Caco-2 (cell line): ENCODE measurements around the gene UBE2I. TPM values are rescaled to one million over a fixed set of nuclear protein-coding genes. Genes with fewer than 3 reads are reported as not detected.

Source experiments
- BruUV-seq: library from RNA; stranded (reverse); fragments of 400-500 nt; replicated peaks from 2 replicates; lab custom pipeline; 2021; lab: Mats Ljungman, UMichigan
- CTCF ChIA-PET: fragments of 300-600 bp; sonication (Branson Sonifier 250); formaldehyde crosslinking; loops from one replicate; lab custom pipeline; 2022; ENCODE audit warnings: antibody characterized with exemption; lab: Charles Lee
- POLR2A ChIA-PET: fragments of 300-600 bp; sonication (Branson Sonifier 250); formaldehyde crosslinking; loops from one replicate; lab custom pipeline; 2022; ENCODE audit warnings: antibody characterized with exemption; lab: Charles Lee
- DNase-seq, 2 experiments: peaks; one replicate each; pipeline versions ENCODE4 v3.0.0 to v3.0.0-alpha.2; 2020 to 2022
- H3K27me3 ChIP-seq: replicated peaks from 2 replicates; pipeline ENCODE4 v1.6.0; 2011; ENCODE audit warnings: low read length; ENCODE audit not compliant: control insufficient read depth, insufficient read depth
- H3K36me3 ChIP-seq: 2 replicates; pipeline ENCODE4 v1.5.1; 2011; ENCODE audit warnings: low read length; ENCODE audit not compliant: control insufficient read depth, insufficient read depth
- H3K4me1 ChIP-seq: fragments of 250-450 bp; sonication (Bioruptor Pico); 2 replicates; pipeline ENCODE4 v1.5.1; 2020; ENCODE audit warnings: mild to moderate bottlenecking
- H3K4me3 ChIP-seq: 2 replicates; pipeline ENCODE4 v1.5.1; 2011; ENCODE audit warnings: low read depth, mild to moderate bottlenecking, control low read depth, low read length
- H3K9me3 ChIP-seq: fragments of 250-450 bp; sonication (Bioruptor Pico); 2 replicates; pipeline ENCODE4 v1.5.1; 2020; ENCODE audit warnings: mild to moderate bottlenecking, moderate library complexity
- H3K27ac Mint-ChIP-seq: one replicate; pipeline ENCODE4 v1.8.0; 2022; ENCODE audit warnings: mixed read lengths; ENCODE audit not compliant: unreplicated experiment
- H3K27me3 Mint-ChIP-seq: one replicate; pipeline ENCODE4 v1.8.0; 2022; ENCODE audit warnings: mixed read lengths; ENCODE audit not compliant: insufficient read depth, unreplicated experiment
- H3K36me3 Mint-ChIP-seq: one replicate; pipeline ENCODE4 v1.8.0; 2022; ENCODE audit warnings: mild to moderate bottlenecking, mixed read lengths; ENCODE audit not compliant: insufficient read depth, unreplicated experiment
- H3K4me1 Mint-ChIP-seq: one replicate; pipeline ENCODE4 v1.8.0; 2022; ENCODE audit warnings: low read depth, mixed read lengths; ENCODE audit not compliant: unreplicated experiment
- H3K4me3 Mint-ChIP-seq: one replicate; pipeline ENCODE4 v1.8.0; 2022; ENCODE audit warnings: mild to moderate bottlenecking, moderate library complexity, mixed read lengths; ENCODE audit not compliant: unreplicated experiment
- H3K9me3 Mint-ChIP-seq: one replicate; pipeline ENCODE4 v1.8.0; 2022; ENCODE audit warnings: mixed read lengths; ENCODE audit not compliant: unreplicated experiment
- intact Hi-C: fragments of 100-400 bp; cut with micrococcal nuclease; formaldehyde crosslinking; loops from one replicate; pipeline ENCODE4 v1.10.0; 2022; ENCODE audit not compliant: unreplicated experiment
- total RNA-seq: library from RNA; stranded (reverse); gene quantifications from 2 replicates; pipeline ENCODE4 v1.2.3, GENCODE V29; 2022
- TF ChIP-seq, protein P1 (sequence below), 2 experiments: fragments of 200-600 bp in 1 of 2; IDR thresholded peaks; 1 replicate in 1 of 2; 2 replicates in 1 of 2; pipeline versions ENCODE4 v1.5.1 to v1.8.0; 2011 to 2022; ENCODE audit warnings: antibody characterized with exemption in 1 of 2, control low read depth in 1 of 2, inconsistent platforms in 1 of 2, low read depth in 1 of 2, low read length in 1 of 2, mild to moderate bottlenecking in 1 of 2, moderate library complexity in 1 of 2; ENCODE audit not compliant: insufficient read depth in 1 of 2, severe bottlenecking in 1 of 2, unreplicated experiment in 1 of 2

The UBE2I gene
- total RNA-seq, 1 experiment from 2014 or later: 178 TPM

GRCh38 chr16:1316033-1316405, 6.6 kb downstream of the UBE2I start:
- Mint-ChIP-seq H3K27ac (no peak overlapping the region), H3K4me3 (no peak overlapping the region), H3K27me3 (no peaks in the 10 kb centered on the region), H3K36me3 (peaks cover 78% of the 10 kb centered on the region), H3K4me1 (no peaks in the 10 kb centered on the region), H3K9me3 (no peaks in the 10 kb centered on the region)
- BruUV-seq: no TSS peak
- peaks cover 5% of the 10 kb centered on the region for H3K36me3 ChIP-seq
- ChIA-PET POLR2A (no interaction called here), CTCF (no interaction called here)
- intact Hi-C loops: no loop called here
- DNase-seq: no peak
- no peaks in the 10 kb centered on the region for H3K9me3 ChIP-seq
- H3K4me3 ChIP-seq: no peak overlapping the region
- no peaks in the 10 kb centered on the region for H3K27me3 ChIP-seq
- peaks cover 5% of the 10 kb centered on the region; the same call in 1 of the 2 replicates for H3K4me1 ChIP-seq
- TF ChIP-seq, protein P1, sequence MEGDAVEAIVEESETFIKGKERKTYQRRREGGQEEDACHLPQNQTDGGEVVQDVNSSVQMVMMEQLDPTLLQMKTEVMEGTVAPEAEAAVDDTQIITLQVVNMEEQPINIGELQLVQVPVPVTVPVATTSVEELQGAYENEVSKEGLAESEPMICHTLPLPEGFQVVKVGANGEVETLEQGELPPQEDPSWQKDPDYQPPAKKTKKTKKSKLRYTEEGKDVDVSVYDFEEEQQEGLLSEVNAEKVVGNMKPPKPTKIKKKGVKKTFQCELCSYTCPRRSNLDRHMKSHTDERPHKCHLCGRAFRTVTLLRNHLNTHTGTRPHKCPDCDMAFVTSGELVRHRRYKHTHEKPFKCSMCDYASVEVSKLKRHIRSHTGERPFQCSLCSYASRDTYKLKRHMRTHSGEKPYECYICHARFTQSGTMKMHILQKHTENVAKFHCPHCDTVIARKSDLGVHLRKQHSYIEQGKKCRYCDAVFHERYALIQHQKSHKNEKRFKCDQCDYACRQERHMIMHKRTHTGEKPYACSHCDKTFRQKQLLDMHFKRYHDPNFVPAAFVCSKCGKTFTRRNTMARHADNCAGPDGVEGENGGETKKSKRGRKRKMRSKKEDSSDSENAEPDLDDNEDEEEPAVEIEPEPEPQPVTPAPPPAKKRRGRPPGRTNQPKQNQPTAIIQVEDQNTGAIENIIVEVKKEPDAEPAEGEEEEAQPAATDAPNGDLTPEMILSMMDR (IDR thresholded peaks at IDR 0.05; ENCODE audit: insufficient read depth in 1 of 2, low read depth in 1 of 2, low read length in 1 of 2, severe bottlenecking in 1 of 2, unreplicated experiment in 1 of 2): no peak

DNA sequence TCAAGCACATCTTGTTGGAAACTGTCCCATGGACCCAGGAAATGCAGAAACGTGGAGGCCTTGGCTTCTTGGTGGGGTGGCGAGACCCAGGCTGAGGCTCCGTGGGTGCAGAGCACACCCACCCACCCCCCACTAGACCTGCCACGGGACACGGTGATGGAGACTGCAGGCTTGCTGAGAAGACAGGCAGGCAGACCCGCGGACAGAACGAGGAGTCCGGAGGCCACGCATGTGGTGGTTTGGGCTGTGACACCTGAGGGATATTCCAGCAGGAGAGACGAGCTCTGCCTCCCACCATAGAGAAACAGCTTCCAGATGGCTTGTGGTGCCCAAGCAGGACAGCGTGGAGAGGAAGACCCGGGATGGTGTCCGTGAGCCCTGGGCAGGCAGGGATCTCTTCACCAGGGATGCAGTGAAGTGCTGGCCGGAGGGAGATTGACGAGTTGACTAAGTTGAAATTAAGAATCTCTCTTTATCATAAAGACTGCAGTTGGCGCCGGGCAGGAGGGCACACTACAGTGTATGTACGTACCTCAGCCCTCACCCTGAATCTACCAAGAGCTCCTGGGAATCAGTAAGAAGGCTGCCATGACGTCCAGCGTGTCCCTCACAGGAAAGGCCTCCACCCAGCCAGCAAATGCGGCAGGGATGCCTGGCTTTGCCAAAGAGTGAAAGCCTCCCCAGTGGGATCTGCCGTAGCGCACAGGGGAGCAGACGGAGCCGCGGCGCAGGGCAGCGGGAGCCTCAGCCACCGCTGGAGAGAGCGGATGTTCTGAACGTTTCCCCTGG, 8.2 kb downstream of the UBE2I start:
- Mint-ChIP-seq H3K4me1 (no peaks in the 10 kb centered on the region), H3K4me3 (no peak overlapping the region), H3K9me3 (no peaks in the 10 kb centered on the region), H3K36me3 (peaks cover 71% of the 10 kb centered on the region), H3K27ac (no peak overlapping the region), H3K27me3 (no peaks in the 10 kb centered on the region)
- no peak for DNase-seq
- POLR2A ChIA-PET: interaction anchor here (0.6 kb wide), 1 partner anchor 25 kb away, joined by 3 read pairs; no protein-coding TSS in a partner anchor
- no peak overlapping the region for H3K4me3 ChIP-seq
- intact Hi-C loops: no loop called here
- H3K27me3 ChIP-seq: no peaks in the 10 kb centered on the region
- BruUV-seq: no TSS peak
- no peaks in the 10 kb centered on the region for H3K9me3 ChIP-seq
- H3K36me3 ChIP-seq: peaks cover 7% of the 10 kb centered on the region
- TF ChIP-seq, protein P1 (IDR thresholded peaks at IDR 0.05; ENCODE audit: insufficient read depth in 1 of 2, low read depth in 1 of 2, low read length in 1 of 2, severe bottlenecking in 1 of 2, unreplicated experiment in 1 of 2): no peak
- H3K4me1 ChIP-seq: no peaks in the 10 kb centered on the region
- CTCF ChIA-PET: no interaction called here

GRCh38 chr16:1318268-1318545, 8.8 kb downstream of the UBE2I start:
- H3K4me1 ChIP-seq: no peaks in the 10 kb centered on the region
- no TSS peak for BruUV-seq
- POLR2A ChIA-PET: no interaction called here
- H3K36me3 ChIP-seq: peaks cover 7% of the 10 kb centered on the region
- CTCF ChIA-PET: no interaction called here
- H3K27me3 Mint-ChIP-seq: no peaks in the 10 kb centered on the region
- H3K36me3 Mint-ChIP-seq: peaks cover 68% of the 10 kb centered on the region
- no peaks in the 10 kb centered on the region for H3K9me3 Mint-ChIP-seq
- H3K9me3 ChIP-seq: no peaks in the 10 kb centered on the region
- DNase-seq: no peak
- TF ChIP-seq, protein P1 (IDR thresholded peaks at IDR 0.05; ENCODE audit: insufficient read depth in 1 of 2, low read depth in 1 of 2, low read length in 1 of 2, severe bottlenecking in 1 of 2, unreplicated experiment in 1 of 2): no peak
- no peak overlapping the region for H3K4me3 ChIP-seq
- H3K27me3 ChIP-seq: no peaks in the 10 kb centered on the region
- intact Hi-C loops: no loop called here
- H3K4me1 Mint-ChIP-seq: no peaks in the 10 kb centered on the region
- peak overlapping the region; percentile 51 for H3K27ac Mint-ChIP-seq
- H3K4me3 Mint-ChIP-seq: no peak overlapping the region
